C4-2B (cell line): ENCODE data around the gene NTNG1.

Experiments
- ZFX ChIP-seq: fragments of 450-650 bp; IDR thresholded peaks from 2 replicates; pipeline ENCODE4 v1.6.1; 2017
- TF ChIP-seq, protein P1 (sequence below): fragments of 450-650 bp; conservative IDR thresholded peaks from 2 replicates; pipeline ENCODE4 v1.5.1; 2017; ENCODE audit warnings: mild to moderate bottlenecking

DNA sequence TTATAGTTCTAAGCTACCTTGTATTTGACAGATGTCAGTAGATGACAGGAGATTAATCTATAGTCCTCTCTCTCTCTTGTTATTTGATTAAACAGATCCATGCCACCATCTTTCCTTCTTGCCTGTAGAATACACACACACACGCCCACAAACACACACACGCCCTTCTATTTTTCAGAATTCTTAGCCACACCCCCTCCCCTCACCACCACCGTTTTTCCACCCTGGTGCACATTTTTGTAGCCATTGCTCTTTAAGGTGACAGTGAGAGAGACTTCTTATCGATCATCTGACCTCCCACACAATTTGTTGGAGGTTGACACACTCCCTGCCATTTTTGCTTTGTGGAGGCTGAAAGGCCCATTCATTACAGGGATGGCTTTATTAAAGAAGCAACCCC is 123.2 kb downstream of the NTNG1 start:
- TF ChIP-seq, protein P1, sequence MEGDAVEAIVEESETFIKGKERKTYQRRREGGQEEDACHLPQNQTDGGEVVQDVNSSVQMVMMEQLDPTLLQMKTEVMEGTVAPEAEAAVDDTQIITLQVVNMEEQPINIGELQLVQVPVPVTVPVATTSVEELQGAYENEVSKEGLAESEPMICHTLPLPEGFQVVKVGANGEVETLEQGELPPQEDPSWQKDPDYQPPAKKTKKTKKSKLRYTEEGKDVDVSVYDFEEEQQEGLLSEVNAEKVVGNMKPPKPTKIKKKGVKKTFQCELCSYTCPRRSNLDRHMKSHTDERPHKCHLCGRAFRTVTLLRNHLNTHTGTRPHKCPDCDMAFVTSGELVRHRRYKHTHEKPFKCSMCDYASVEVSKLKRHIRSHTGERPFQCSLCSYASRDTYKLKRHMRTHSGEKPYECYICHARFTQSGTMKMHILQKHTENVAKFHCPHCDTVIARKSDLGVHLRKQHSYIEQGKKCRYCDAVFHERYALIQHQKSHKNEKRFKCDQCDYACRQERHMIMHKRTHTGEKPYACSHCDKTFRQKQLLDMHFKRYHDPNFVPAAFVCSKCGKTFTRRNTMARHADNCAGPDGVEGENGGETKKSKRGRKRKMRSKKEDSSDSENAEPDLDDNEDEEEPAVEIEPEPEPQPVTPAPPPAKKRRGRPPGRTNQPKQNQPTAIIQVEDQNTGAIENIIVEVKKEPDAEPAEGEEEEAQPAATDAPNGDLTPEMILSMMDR: no peak
- TF ChIP-seq ZFX: no peak
